A549 (cell line): Measurements from ENCODE around the gene WNT6.

ENCODE experiments used
- CEBPB ChIP-seq, 2 experiments: fragments of >200 bp in 1 of 2; sonication (Bioruptor Twin) in 1 of 2; formaldehyde crosslinking in 1 of 2; IDR thresholded peaks; 2 replicates each; pipeline ENCODE4 v1.6.1; 2012 to 2016
- FOSL2 ChIP-seq, 2 experiments: fragments of 450-650 bp in 1 of 2; fragments of >200 bp in 1 of 2; sonication (Bioruptor Twin) in 1 of 2; formaldehyde crosslinking; IDR thresholded peaks; 2 replicates each; pipeline versions ENCODE4 v1.5.0 to v1.6.1; 2016 to 2020; ENCODE audit warnings: mild to moderate bottlenecking in 1 of 2, moderate library complexity in 1 of 2
- TF ChIP-seq, protein P1 (sequence below): fragments of >200 bp; sonication (Bioruptor Twin); formaldehyde crosslinking; IDR thresholded peaks from 3 replicates; pipeline ENCODE4 v1.5.1; 2016
- TF ChIP-seq, protein P2 (sequence below): IDR thresholded peaks from 2 replicates; pipeline ENCODE4 v1.6.1; 2012

DNA sequence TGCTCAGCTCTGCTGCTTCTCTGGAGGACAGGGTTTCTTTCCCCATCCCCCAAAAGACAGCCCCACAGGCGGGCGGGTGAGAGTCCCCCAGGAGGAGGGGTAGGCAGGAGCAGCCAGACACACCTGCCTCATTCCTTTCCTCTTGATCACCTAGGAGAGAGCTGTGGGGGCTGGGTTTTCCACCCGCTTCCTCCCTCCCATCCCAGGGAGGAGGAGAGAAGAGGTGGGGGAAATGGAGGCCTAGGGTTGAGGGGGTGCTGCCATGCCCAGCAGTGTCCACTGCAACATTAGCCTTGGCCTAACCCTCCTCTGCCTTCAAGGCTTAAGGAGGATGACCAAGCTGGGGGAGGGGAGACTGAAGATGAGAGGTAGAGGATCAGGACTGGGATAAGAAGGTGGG, 35.7 kb downstream of the WNT6 start:
- TF ChIP-seq, protein P1, sequence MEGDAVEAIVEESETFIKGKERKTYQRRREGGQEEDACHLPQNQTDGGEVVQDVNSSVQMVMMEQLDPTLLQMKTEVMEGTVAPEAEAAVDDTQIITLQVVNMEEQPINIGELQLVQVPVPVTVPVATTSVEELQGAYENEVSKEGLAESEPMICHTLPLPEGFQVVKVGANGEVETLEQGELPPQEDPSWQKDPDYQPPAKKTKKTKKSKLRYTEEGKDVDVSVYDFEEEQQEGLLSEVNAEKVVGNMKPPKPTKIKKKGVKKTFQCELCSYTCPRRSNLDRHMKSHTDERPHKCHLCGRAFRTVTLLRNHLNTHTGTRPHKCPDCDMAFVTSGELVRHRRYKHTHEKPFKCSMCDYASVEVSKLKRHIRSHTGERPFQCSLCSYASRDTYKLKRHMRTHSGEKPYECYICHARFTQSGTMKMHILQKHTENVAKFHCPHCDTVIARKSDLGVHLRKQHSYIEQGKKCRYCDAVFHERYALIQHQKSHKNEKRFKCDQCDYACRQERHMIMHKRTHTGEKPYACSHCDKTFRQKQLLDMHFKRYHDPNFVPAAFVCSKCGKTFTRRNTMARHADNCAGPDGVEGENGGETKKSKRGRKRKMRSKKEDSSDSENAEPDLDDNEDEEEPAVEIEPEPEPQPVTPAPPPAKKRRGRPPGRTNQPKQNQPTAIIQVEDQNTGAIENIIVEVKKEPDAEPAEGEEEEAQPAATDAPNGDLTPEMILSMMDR, result no peak
- TF ChIP-seq CEBPB (IDR thresholded peaks at IDR 0.05), result no peak
- TF ChIP-seq, protein P2, sequence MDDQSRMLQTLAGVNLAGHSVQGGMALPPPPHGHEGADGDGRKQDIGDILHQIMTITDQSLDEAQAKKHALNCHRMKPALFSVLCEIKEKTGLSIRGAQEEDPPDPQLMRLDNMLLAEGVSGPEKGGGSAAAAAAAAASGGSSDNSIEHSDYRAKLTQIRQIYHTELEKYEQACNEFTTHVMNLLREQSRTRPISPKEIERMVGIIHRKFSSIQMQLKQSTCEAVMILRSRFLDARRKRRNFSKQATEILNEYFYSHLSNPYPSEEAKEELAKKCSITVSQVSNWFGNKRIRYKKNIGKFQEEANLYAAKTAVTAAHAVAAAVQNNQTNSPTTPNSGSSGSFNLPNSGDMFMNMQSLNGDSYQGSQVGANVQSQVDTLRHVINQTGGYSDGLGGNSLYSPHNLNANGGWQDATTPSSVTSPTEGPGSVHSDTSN, result no peak
- TF ChIP-seq FOSL2 (IDR thresholded peaks at IDR 0.05), result no peak
- TF ChIP-seq FOSL2 (CRISPR knock-in tag; IDR thresholded peaks at IDR 0.05), result no peak
